H9 (cell line): Measurements from ENCODE around the gene PC. TPM values are rescaled to one million over a fixed set of nuclear protein-coding genes. Genes with fewer than 3 reads are reported as not detected.

Source experiments
- DNase-seq: peaks from one replicate; pipeline ENCODE4 v3.0.0-alpha.2; 2017
- H2AFZ ChIP-seq: one replicate; pipeline ENCODE4 v1.6.1; 2013; ENCODE audit warnings: mild to moderate bottlenecking, low read length, control low read depth, moderate library complexity
- H2AK5ac ChIP-seq: 2 replicates; pipeline ENCODE4 v1.6.1; 2013; ENCODE audit warnings: low read length, control low read depth, mixed read lengths; ENCODE audit not compliant: insufficient read length
- H2BK120ac ChIP-seq: one replicate; pipeline ENCODE4 v1.6.1; 2013; ENCODE audit warnings: low read depth, mild to moderate bottlenecking, low read length, control low read depth, inconsistent platforms; ENCODE audit not compliant: poor library complexity, severe bottlenecking
- H2BK12ac ChIP-seq: 2 replicates; pipeline ENCODE4 v1.6.1; 2013; ENCODE audit warnings: low read length, control low read depth, mixed read lengths, low read depth; ENCODE audit not compliant: insufficient read length
- H2BK15ac ChIP-seq: 2 replicates; pipeline ENCODE4 v1.6.1; 2013; ENCODE audit warnings: low read depth, low read length, control low read depth
- H2BK20ac ChIP-seq: one replicate; pipeline ENCODE4 v1.6.1; 2013; ENCODE audit warnings: low read depth, mild to moderate bottlenecking, low read length, control low read depth, inconsistent platforms; ENCODE audit not compliant: poor library complexity, severe bottlenecking
- H2BK5ac ChIP-seq: 2 replicates; pipeline ENCODE4 v1.6.1; 2013; ENCODE audit warnings: low read length, control low read depth, mixed read lengths; ENCODE audit not compliant: insufficient read length
- H3K14ac ChIP-seq: 2 replicates; pipeline ENCODE4 v1.6.1; 2013; ENCODE audit warnings: low read length, control low read depth; ENCODE audit not compliant: insufficient read depth
- H3K18ac ChIP-seq: 2 replicates; pipeline ENCODE4 v1.6.1; 2013; ENCODE audit warnings: low read depth, mild to moderate bottlenecking, mixed read lengths, low read length, control low read depth; ENCODE audit not compliant: insufficient read length
- H3K23ac ChIP-seq: 2 replicates; pipeline ENCODE4 v1.6.1; 2013; ENCODE audit warnings: low read length, control low read depth, mixed read lengths, low read depth; ENCODE audit not compliant: insufficient read length
- H3K23me2 ChIP-seq: 2 replicates; pipeline ENCODE4 v1.6.1; 2013; ENCODE audit warnings: low read depth, mild to moderate bottlenecking, mixed read lengths, low read length, control low read depth; ENCODE audit not compliant: insufficient read length, poor library complexity, severe bottlenecking
- H3K27ac ChIP-seq: 2 replicates; pipeline ENCODE4 v1.5.1; 2013; ENCODE audit warnings: low read length, control low read depth, mixed read lengths, low read depth; ENCODE audit not compliant: insufficient read length
- H3K27me3 ChIP-seq: 2 replicates; pipeline ENCODE4 v1.6.1; 2013; ENCODE audit warnings: low read length, control low read depth, inconsistent platforms; ENCODE audit not compliant: insufficient read depth
- H3K4ac ChIP-seq: 2 replicates; pipeline ENCODE4 v1.6.1; 2013; ENCODE audit warnings: low read depth, mild to moderate bottlenecking, control low read depth, inconsistent platforms, low read length, moderate library complexity
- H3K4me1 ChIP-seq: 2 replicates; pipeline ENCODE4 v1.6.1; 2013; ENCODE audit warnings: low read length, control low read depth, inconsistent platforms; ENCODE audit not compliant: insufficient read depth
- H3K4me2 ChIP-seq: 2 replicates; pipeline ENCODE4 v1.6.1; 2013; ENCODE audit warnings: low read length, control low read depth, mixed read lengths; ENCODE audit not compliant: insufficient read length, insufficient read depth
- H3K56ac ChIP-seq: 2 replicates; pipeline ENCODE4 v1.6.1; 2013; ENCODE audit warnings: low read depth, mild to moderate bottlenecking, mixed read lengths, low read length, control low read depth; ENCODE audit not compliant: insufficient read length
- H3K79me1 ChIP-seq: 2 replicates; pipeline ENCODE4 v1.6.1; 2013; ENCODE audit warnings: low read depth, mild to moderate bottlenecking, moderate library complexity, low read length, control low read depth, inconsistent platforms; ENCODE audit not compliant: insufficient read depth, poor library complexity, severe bottlenecking
- H3K79me2 ChIP-seq: 2 replicates; pipeline ENCODE4 v1.6.1; 2013; ENCODE audit warnings: low read length, control low read depth, inconsistent platforms; ENCODE audit not compliant: insufficient read depth
- H3K9ac ChIP-seq: 2 replicates; pipeline ENCODE4 v1.6.1; 2013; ENCODE audit warnings: low read length, control low read depth, mixed read lengths; ENCODE audit not compliant: insufficient read length; ENCODE audit errors: extremely low read depth
- H3K9me3 ChIP-seq: one replicate; pipeline ENCODE4 v1.6.1; 2013; ENCODE audit warnings: low read depth, low read length, inconsistent platforms; ENCODE audit not compliant: control insufficient read depth
- H3T11ph ChIP-seq: one replicate; pipeline ENCODE4 v1.6.1; 2013; ENCODE audit warnings: mild to moderate bottlenecking, low read length, control low read depth, inconsistent platforms
- H4K20me1 ChIP-seq: one replicate; pipeline ENCODE4 v1.6.1; 2013; ENCODE audit not compliant: control insufficient read depth, insufficient read length, insufficient read depth
- H4K5ac ChIP-seq: 2 replicates; pipeline ENCODE4 v1.6.1; 2013; ENCODE audit warnings: low read depth, mild to moderate bottlenecking, mixed read lengths, low read length, control low read depth; ENCODE audit not compliant: insufficient read length
- H4K8ac ChIP-seq: replicated peaks from 2 replicates; pipeline ENCODE4 v1.6.1; 2013; ENCODE audit warnings: low read length, control low read depth, mixed read lengths, low read depth; ENCODE audit not compliant: insufficient read length
- H4K91ac ChIP-seq: 2 replicates; pipeline ENCODE4 v1.6.1; 2013; ENCODE audit warnings: low read depth, mild to moderate bottlenecking, moderate library complexity, mixed read lengths, low read length, control low read depth; ENCODE audit not compliant: insufficient read length
- H3K27ac Mint-ChIP-seq, 3 experiments: 2 replicates in 2 of 3; 3 replicates in 1 of 3; pipeline ENCODE4 v1.8.0; 2020 to 2021; ENCODE audit warnings: mixed read lengths in 3 of 3, mild to moderate bottlenecking in 1 of 3, moderate library complexity in 1 of 3
- H3K27me3 Mint-ChIP-seq: 2 replicates; pipeline ENCODE4 v1.8.0; 2021; ENCODE audit warnings: low read depth, mild to moderate bottlenecking, moderate library complexity, mixed read lengths
- H3K36me3 Mint-ChIP-seq, 3 experiments: 2 replicates in 2 of 3; 3 replicates in 1 of 3; pipeline ENCODE4 v1.8.0; 2020 to 2021; ENCODE audit warnings: low read depth in 3 of 3, mixed read lengths in 3 of 3; ENCODE audit not compliant: insufficient read depth in 1 of 3
- H3K4me1 Mint-ChIP-seq, 2 experiments: 2 replicates each; pipeline ENCODE4 v1.8.0; 2020; ENCODE audit warnings: mixed read lengths in 2 of 2
- H3K4me3 Mint-ChIP-seq, 2 experiments: 2 replicates in 1 of 2; 3 replicates in 1 of 2; pipeline ENCODE4 v1.8.0; 2020 to 2021; ENCODE audit warnings: mild to moderate bottlenecking in 2 of 2, mixed read lengths in 2 of 2, moderate library complexity in 1 of 2
- H3K9me3 Mint-ChIP-seq, 2 experiments: 2 replicates in 1 of 2; 3 replicates in 1 of 2; pipeline ENCODE4 v1.8.0; 2020; ENCODE audit warnings: mild to moderate bottlenecking in 2 of 2, mixed read lengths in 2 of 2, moderate library complexity in 1 of 2
- WGBS: extraction: QIAGEN DNeasy Blood & Tissue Kit; methylation state at CpG from one replicate; pipeline ENCODE4 v1.1.7; 2013; ENCODE audit warnings: missing lambda C conversion rate, low lambda C conversion rate, mixed read lengths; ENCODE audit not compliant: insufficient read length; ENCODE audit errors: extremely low coverage; 5-methylcytosine and 5-hydroxymethylcytosine counted together
- total RNA-seq: library from RNA; stranded (reverse); gene quantifications from 2 replicates; pipeline ENCODE4 v1.2.1, GENCODE V29; 2021
- TF ChIP-seq, protein P1 (sequence below): fragments of 200-600 bp; sonication (generic); conservative IDR thresholded peaks from 3 replicates; pipeline ENCODE4 v1.8.0; 2021; ENCODE audit warnings: antibody characterized with exemption, mild to moderate bottlenecking

Gene PC
- total RNA-seq, 1 experiment from 2014 or later: 32.6 TPM

- TF ChIP-seq, protein P1, sequence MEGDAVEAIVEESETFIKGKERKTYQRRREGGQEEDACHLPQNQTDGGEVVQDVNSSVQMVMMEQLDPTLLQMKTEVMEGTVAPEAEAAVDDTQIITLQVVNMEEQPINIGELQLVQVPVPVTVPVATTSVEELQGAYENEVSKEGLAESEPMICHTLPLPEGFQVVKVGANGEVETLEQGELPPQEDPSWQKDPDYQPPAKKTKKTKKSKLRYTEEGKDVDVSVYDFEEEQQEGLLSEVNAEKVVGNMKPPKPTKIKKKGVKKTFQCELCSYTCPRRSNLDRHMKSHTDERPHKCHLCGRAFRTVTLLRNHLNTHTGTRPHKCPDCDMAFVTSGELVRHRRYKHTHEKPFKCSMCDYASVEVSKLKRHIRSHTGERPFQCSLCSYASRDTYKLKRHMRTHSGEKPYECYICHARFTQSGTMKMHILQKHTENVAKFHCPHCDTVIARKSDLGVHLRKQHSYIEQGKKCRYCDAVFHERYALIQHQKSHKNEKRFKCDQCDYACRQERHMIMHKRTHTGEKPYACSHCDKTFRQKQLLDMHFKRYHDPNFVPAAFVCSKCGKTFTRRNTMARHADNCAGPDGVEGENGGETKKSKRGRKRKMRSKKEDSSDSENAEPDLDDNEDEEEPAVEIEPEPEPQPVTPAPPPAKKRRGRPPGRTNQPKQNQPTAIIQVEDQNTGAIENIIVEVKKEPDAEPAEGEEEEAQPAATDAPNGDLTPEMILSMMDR: no peak
- no CpG with 5 or more reads among the region's 8 CpGs for WGBS
- no peak overlapping the region for H2AK5ac ChIP-seq
- H3K9ac ChIP-seq: no peak overlapping the region
- H3K4me1 ChIP-seq: peaks cover 2% of the 10 kb centered on the region; the same call in 1 of the 2 replicates
- no peaks in the 10 kb centered on the region for H4K20me1 ChIP-seq
- no peaks in the 10 kb centered on the region for H3K36me3 Mint-ChIP-seq
- DNase-seq: peak; percentile 75
- H2BK15ac ChIP-seq: no peak overlapping the region
- H3K79me2 ChIP-seq: no peaks in the 10 kb centered on the region
- H3K23me2 ChIP-seq: no peaks in the 10 kb centered on the region
- no peaks in the 10 kb centered on the region; the same call in none of the 2 replicates for H3K27me3 Mint-ChIP-seq
- H2BK20ac ChIP-seq: no peak overlapping the region
- no peak overlapping the region for H4K8ac ChIP-seq
- H3K27ac ChIP-seq: peak overlapping the region; percentile 40
- H3K79me1 ChIP-seq: no peaks in the 10 kb centered on the region
- H3K23ac ChIP-seq: no peak overlapping the region
- H3K4ac ChIP-seq: no peak overlapping the region
- no peaks in the 10 kb centered on the region for H3K9me3 ChIP-seq
- peak overlapping the region; percentile 24 for H3K4me2 ChIP-seq
- H3K9me3 Mint-ChIP-seq: no peaks in the 10 kb centered on the region
- H3K18ac ChIP-seq: peak overlapping the region; percentile 43
- H3K4me3 Mint-ChIP-seq: peak overlapping the region; percentile 11 to 48; a peak in 4 of 5 replicates
- H3T11ph ChIP-seq: no peak overlapping the region
- H2AFZ ChIP-seq: no peak overlapping the region
- peak overlapping the region; percentile 46 to 98 (median 96) for H3K27ac Mint-ChIP-seq
- H3K4me1 Mint-ChIP-seq: peaks cover 31% of the 10 kb centered on the region in 2 experiments
- no peak overlapping the region for H2BK5ac ChIP-seq
- no peak overlapping the region for H4K91ac ChIP-seq
- peak overlapping the region; percentile 85; the same call in 1 of the 2 replicates for H3K14ac ChIP-seq
- no peak overlapping the region for H4K5ac ChIP-seq
- H3K27me3 ChIP-seq: no peaks in the 10 kb centered on the region
- H3K56ac ChIP-seq: no peak overlapping the region
- H2BK12ac ChIP-seq: no peak overlapping the region
- H2BK120ac ChIP-seq: no peak overlapping the region
These were observed 44.2 kb upstream of the PC start for GRCh38 chr11:67002297-67002913.
